ENCODE data around the gene APOF.
"Not testable (repeated sequence)": the region's sequence is repeated elsewhere in the genome, so short reads cannot be mapped to it uniquely, and the experiment has no call there.

The APOF gene

GRCh38 chr12:56362130-56363059 is at the start of gene APOF:
APOF (minus strand) TSS chr12:56362857; CDS start chr12:56362745, 112 bp downstream.
- in situ Hi-C loops (cut with HindIII; ENCODE audit: low sequenced_read_pairs), result loop anchor here (5.0 kb wide), 1 partner anchor 45 kb away; the partner anchor contains the start of gene CNPY2

- in situ Hi-C loops (cut with HindIII; ENCODE audit: low sequenced_read_pairs), result no loop called here
Observed at GRCh38 chr12:56411781-56412639, 49.4 kb upstream of the APOF start.

- in situ Hi-C loops (cut with HindIII; ENCODE audit: low sequenced_read_pairs), result no loop called here
Observed at GRCh38 chr12:56410768-56411167, 48.1 kb upstream of the APOF start.

- in situ Hi-C loops (cut with HindIII; ENCODE audit: low sequenced_read_pairs), result loop anchor here (5.0 kb wide), 3 partner anchors 48 to 92 kb away; partner anchors contain the start of gene CNPY2
Observed at GRCh38 chr12:56408799-56409417, 46.3 kb upstream of the APOF start.

- in situ Hi-C loops (cut with HindIII; ENCODE audit: low sequenced_read_pairs), result not testable (repeated sequence)
Observed at GRCh38 chr12:56404227-56404626, 41.6 kb upstream of the APOF start.

GRCh38 chr12:56401612-56402011 is 39.0 kb upstream of the APOF start:
- in situ Hi-C loops (cut with HindIII; ENCODE audit: low sequenced_read_pairs), result not testable (repeated sequence)

GRCh38 chr12:56401125-56401524 is 38.5 kb upstream of the APOF start:
- in situ Hi-C loops (cut with HindIII; ENCODE audit: low sequenced_read_pairs), result not testable (repeated sequence)

GRCh38 chr12:56399466-56399865 is 36.8 kb upstream of the APOF start:
- in situ Hi-C loops (cut with HindIII; ENCODE audit: low sequenced_read_pairs), result not testable (repeated sequence)

- in situ Hi-C loops (cut with HindIII; ENCODE audit: low sequenced_read_pairs), result no loop called here
Observed at GRCh38 chr12:56398324-56398723, 35.7 kb upstream of the APOF start.

GRCh38 chr12:56392331-56392730 is 29.7 kb upstream of the APOF start:
- in situ Hi-C loops (cut with HindIII; ENCODE audit: low sequenced_read_pairs), result no loop called here

GRCh38 chr12:56391721-56392120 is 29.1 kb upstream of the APOF start:
- in situ Hi-C loops (cut with HindIII; ENCODE audit: low sequenced_read_pairs), result no loop called here

GRCh38 chr12:56389412-56389811 is 26.8 kb upstream of the APOF start:
- in situ Hi-C loops (cut with HindIII; ENCODE audit: low sequenced_read_pairs), result no loop called here

GRCh38 chr12:56387152-56387736 is 24.6 kb upstream of the APOF start:
- in situ Hi-C loops (cut with HindIII; ENCODE audit: low sequenced_read_pairs), result no loop called here

- in situ Hi-C loops (cut with HindIII; ENCODE audit: low sequenced_read_pairs), result no loop called here
Observed at GRCh38 chr12:56385873-56386272, 23.2 kb upstream of the APOF start.

GRCh38 chr12:56382611-56383010 is 20.0 kb upstream of the APOF start:
- in situ Hi-C loops (cut with HindIII; ENCODE audit: low sequenced_read_pairs), result no loop called here

- in situ Hi-C loops (cut with HindIII; ENCODE audit: low sequenced_read_pairs), result no loop called here
Observed at GRCh38 chr12:56377989-56378316, 15.3 kb upstream of the APOF start.

- in situ Hi-C loops (cut with HindIII; ENCODE audit: low sequenced_read_pairs), result no loop called here
Observed at GRCh38 chr12:56377310-56377988, 14.8 kb upstream of the APOF start.

GRCh38 chr12:56375598-56376434 is 13.2 kb upstream of the APOF start:
- in situ Hi-C loops (cut with HindIII; ENCODE audit: low sequenced_read_pairs), result no loop called here

All from endothelial cell of hepatic sinusoid (primary cell).